H9 (cell line): ENCODE results near the gene B4GALT6. TPM values are rescaled to one million over a fixed set of nuclear protein-coding genes. Genes with fewer than 3 reads are reported as not detected.

Source experiments
- DNase-seq: peaks from one replicate; pipeline ENCODE4 v3.0.0-alpha.2; 2017
- H2AFZ ChIP-seq: one replicate; pipeline ENCODE4 v1.6.1; 2013; ENCODE audit warnings: mild to moderate bottlenecking, low read length, control low read depth, moderate library complexity
- H2AK5ac ChIP-seq: 2 replicates; pipeline ENCODE4 v1.6.1; 2013; ENCODE audit warnings: low read length, control low read depth, mixed read lengths; ENCODE audit not compliant: insufficient read length
- H2BK120ac ChIP-seq: one replicate; pipeline ENCODE4 v1.6.1; 2013; ENCODE audit warnings: low read depth, mild to moderate bottlenecking, low read length, control low read depth, inconsistent platforms; ENCODE audit not compliant: poor library complexity, severe bottlenecking
- H2BK12ac ChIP-seq: 2 replicates; pipeline ENCODE4 v1.6.1; 2013; ENCODE audit warnings: low read length, control low read depth, mixed read lengths, low read depth; ENCODE audit not compliant: insufficient read length
- H2BK15ac ChIP-seq: 2 replicates; pipeline ENCODE4 v1.6.1; 2013; ENCODE audit warnings: low read depth, low read length, control low read depth
- H2BK20ac ChIP-seq: one replicate; pipeline ENCODE4 v1.6.1; 2013; ENCODE audit warnings: low read depth, mild to moderate bottlenecking, low read length, control low read depth, inconsistent platforms; ENCODE audit not compliant: poor library complexity, severe bottlenecking
- H2BK5ac ChIP-seq: 2 replicates; pipeline ENCODE4 v1.6.1; 2013; ENCODE audit warnings: low read length, control low read depth, mixed read lengths; ENCODE audit not compliant: insufficient read length
- H3K14ac ChIP-seq: 2 replicates; pipeline ENCODE4 v1.6.1; 2013; ENCODE audit warnings: low read length, control low read depth; ENCODE audit not compliant: insufficient read depth
- H3K18ac ChIP-seq: 2 replicates; pipeline ENCODE4 v1.6.1; 2013; ENCODE audit warnings: low read depth, mild to moderate bottlenecking, mixed read lengths, low read length, control low read depth; ENCODE audit not compliant: insufficient read length
- H3K23ac ChIP-seq: 2 replicates; pipeline ENCODE4 v1.6.1; 2013; ENCODE audit warnings: low read length, control low read depth, mixed read lengths, low read depth; ENCODE audit not compliant: insufficient read length
- H3K23me2 ChIP-seq: 2 replicates; pipeline ENCODE4 v1.6.1; 2013; ENCODE audit warnings: low read depth, mild to moderate bottlenecking, mixed read lengths, low read length, control low read depth; ENCODE audit not compliant: insufficient read length, poor library complexity, severe bottlenecking
- H3K27ac ChIP-seq: 2 replicates; pipeline ENCODE4 v1.5.1; 2013; ENCODE audit warnings: low read length, control low read depth, mixed read lengths, low read depth; ENCODE audit not compliant: insufficient read length
- H3K27me3 ChIP-seq: 2 replicates; pipeline ENCODE4 v1.6.1; 2013; ENCODE audit warnings: low read length, control low read depth, inconsistent platforms; ENCODE audit not compliant: insufficient read depth
- H3K4ac ChIP-seq: 2 replicates; pipeline ENCODE4 v1.6.1; 2013; ENCODE audit warnings: low read depth, mild to moderate bottlenecking, control low read depth, inconsistent platforms, low read length, moderate library complexity
- H3K4me1 ChIP-seq: 2 replicates; pipeline ENCODE4 v1.6.1; 2013; ENCODE audit warnings: low read length, control low read depth, inconsistent platforms; ENCODE audit not compliant: insufficient read depth
- H3K4me2 ChIP-seq: 2 replicates; pipeline ENCODE4 v1.6.1; 2013; ENCODE audit warnings: low read length, control low read depth, mixed read lengths; ENCODE audit not compliant: insufficient read length, insufficient read depth
- H3K56ac ChIP-seq: 2 replicates; pipeline ENCODE4 v1.6.1; 2013; ENCODE audit warnings: low read depth, mild to moderate bottlenecking, mixed read lengths, low read length, control low read depth; ENCODE audit not compliant: insufficient read length
- H3K79me1 ChIP-seq: 2 replicates; pipeline ENCODE4 v1.6.1; 2013; ENCODE audit warnings: low read depth, mild to moderate bottlenecking, moderate library complexity, low read length, control low read depth, inconsistent platforms; ENCODE audit not compliant: insufficient read depth, poor library complexity, severe bottlenecking
- H3K79me2 ChIP-seq: 2 replicates; pipeline ENCODE4 v1.6.1; 2013; ENCODE audit warnings: low read length, control low read depth, inconsistent platforms; ENCODE audit not compliant: insufficient read depth
- H3K9ac ChIP-seq: 2 replicates; pipeline ENCODE4 v1.6.1; 2013; ENCODE audit warnings: low read length, control low read depth, mixed read lengths; ENCODE audit not compliant: insufficient read length; ENCODE audit errors: extremely low read depth
- H3K9me3 ChIP-seq: one replicate; pipeline ENCODE4 v1.6.1; 2013; ENCODE audit warnings: low read depth, low read length, inconsistent platforms; ENCODE audit not compliant: control insufficient read depth
- H3T11ph ChIP-seq: one replicate; pipeline ENCODE4 v1.6.1; 2013; ENCODE audit warnings: mild to moderate bottlenecking, low read length, control low read depth, inconsistent platforms
- H4K20me1 ChIP-seq: one replicate; pipeline ENCODE4 v1.6.1; 2013; ENCODE audit not compliant: control insufficient read depth, insufficient read length, insufficient read depth
- H4K5ac ChIP-seq: 2 replicates; pipeline ENCODE4 v1.6.1; 2013; ENCODE audit warnings: low read depth, mild to moderate bottlenecking, mixed read lengths, low read length, control low read depth; ENCODE audit not compliant: insufficient read length
- H4K8ac ChIP-seq: replicated peaks from 2 replicates; pipeline ENCODE4 v1.6.1; 2013; ENCODE audit warnings: low read length, control low read depth, mixed read lengths, low read depth; ENCODE audit not compliant: insufficient read length
- H4K91ac ChIP-seq: 2 replicates; pipeline ENCODE4 v1.6.1; 2013; ENCODE audit warnings: low read depth, mild to moderate bottlenecking, moderate library complexity, mixed read lengths, low read length, control low read depth; ENCODE audit not compliant: insufficient read length
- H3K27ac Mint-ChIP-seq, 3 experiments: 2 replicates in 2 of 3; 3 replicates in 1 of 3; pipeline ENCODE4 v1.8.0; 2020 to 2021; ENCODE audit warnings: mixed read lengths in 3 of 3, mild to moderate bottlenecking in 1 of 3, moderate library complexity in 1 of 3
- H3K27me3 Mint-ChIP-seq: 2 replicates; pipeline ENCODE4 v1.8.0; 2021; ENCODE audit warnings: low read depth, mild to moderate bottlenecking, moderate library complexity, mixed read lengths
- H3K36me3 Mint-ChIP-seq, 3 experiments: 2 replicates in 2 of 3; 3 replicates in 1 of 3; pipeline ENCODE4 v1.8.0; 2020 to 2021; ENCODE audit warnings: low read depth in 3 of 3, mixed read lengths in 3 of 3; ENCODE audit not compliant: insufficient read depth in 1 of 3
- H3K4me1 Mint-ChIP-seq, 2 experiments: 2 replicates each; pipeline ENCODE4 v1.8.0; 2020; ENCODE audit warnings: mixed read lengths in 2 of 2
- H3K4me3 Mint-ChIP-seq, 2 experiments: 2 replicates in 1 of 2; 3 replicates in 1 of 2; pipeline ENCODE4 v1.8.0; 2020 to 2021; ENCODE audit warnings: mild to moderate bottlenecking in 2 of 2, mixed read lengths in 2 of 2, moderate library complexity in 1 of 2
- H3K9me3 Mint-ChIP-seq, 2 experiments: 2 replicates in 1 of 2; 3 replicates in 1 of 2; pipeline ENCODE4 v1.8.0; 2020; ENCODE audit warnings: mild to moderate bottlenecking in 2 of 2, mixed read lengths in 2 of 2, moderate library complexity in 1 of 2
- CTCF ChIP-seq: fragments of 200-600 bp; sonication (generic); conservative IDR thresholded peaks from 3 replicates; pipeline ENCODE4 v1.8.0; 2021; ENCODE audit warnings: antibody characterized with exemption, mild to moderate bottlenecking
- WGBS: extraction: QIAGEN DNeasy Blood & Tissue Kit; methylation state at CpG from one replicate; pipeline ENCODE4 v1.1.7; 2013; ENCODE audit warnings: missing lambda C conversion rate, low lambda C conversion rate, mixed read lengths; ENCODE audit not compliant: insufficient read length; ENCODE audit errors: extremely low coverage; 5-methylcytosine and 5-hydroxymethylcytosine counted together
- total RNA-seq: library from RNA; stranded (reverse); gene quantifications from 2 replicates; pipeline ENCODE4 v1.2.1, GENCODE V29; 2021

Gene B4GALT6
- total RNA-seq, 1 experiment from 2014 or later, result 34.1 TPM

GRCh38 chr18:31609886-31610285 is 74.5 kb downstream of the B4GALT6 start:
- no peak overlapping the region for H2BK5ac ChIP-seq
- H3K9me3 Mint-ChIP-seq, result no peaks in the 10 kb centered on the region
- H3K4me1 Mint-ChIP-seq, result peaks cover 19 to 24% of the 10 kb centered on the region in 2 experiments
- H2BK20ac ChIP-seq, result no peak overlapping the region
- DNase-seq, result no peak
- H3K4me3 Mint-ChIP-seq, result no peak overlapping the region
- no peak overlapping the region for H3K27ac Mint-ChIP-seq
- H4K91ac ChIP-seq, result no peak overlapping the region
- no peak for TF ChIP-seq CTCF
- no peaks in the 10 kb centered on the region; the same call in 1 of the 2 replicates for H3K27me3 Mint-ChIP-seq
- no peaks in the 10 kb centered on the region for H3K23me2 ChIP-seq
- no peaks in the 10 kb centered on the region for H3K9me3 ChIP-seq
- no peaks in the 10 kb centered on the region for H3K79me1 ChIP-seq
- H3K79me2 ChIP-seq, result no peaks in the 10 kb centered on the region
- no peak overlapping the region for H2AK5ac ChIP-seq
- no peak overlapping the region for H2BK12ac ChIP-seq
- no peak overlapping the region for H3K18ac ChIP-seq
- H3K4me2 ChIP-seq, result no peak overlapping the region
- no peak overlapping the region for H2BK120ac ChIP-seq
- H3K4ac ChIP-seq, result no peak overlapping the region
- no peaks in the 10 kb centered on the region for H3K36me3 Mint-ChIP-seq
- H3K56ac ChIP-seq, result no peak overlapping the region
- no peak overlapping the region for H2AFZ ChIP-seq
- no peaks in the 10 kb centered on the region for H4K20me1 ChIP-seq
- WGBS, result no CpG with 5 or more reads among the region's 2 CpGs
- H3T11ph ChIP-seq, result no peak overlapping the region
- H4K8ac ChIP-seq, result no peak overlapping the region
- H3K14ac ChIP-seq, result no peak overlapping the region
- no peak overlapping the region for H3K27ac ChIP-seq
- peaks cover 3% of the 10 kb centered on the region; the same call in 1 of the 2 replicates for H3K4me1 ChIP-seq
- no peak overlapping the region for H2BK15ac ChIP-seq
- no peaks in the 10 kb centered on the region for H3K27me3 ChIP-seq
- no peak overlapping the region for H3K23ac ChIP-seq
- H4K5ac ChIP-seq, result no peak overlapping the region
- no peak overlapping the region for H3K9ac ChIP-seq
